Loucy (cell line): Measurements from ENCODE around the gene ZNF783.

ENCODE experiments used
- H2AFZ ChIP-seq: fragments of 200-600 bp; sonication (generic); 2 replicates; pipeline ENCODE4 v1.6.0; 2016; ENCODE audit warnings: antibody characterized with exemption, mild to moderate bottlenecking, low read length, moderate library complexity
- H3F3A ChIP-seq: fragments of 200-600 bp; 2 replicates; pipeline ENCODE4 v1.6.0; 2016; ENCODE audit warnings: antibody characterized with exemption, low read depth, mild to moderate bottlenecking
- H3K27me3 ChIP-seq: fragments of 200-600 bp; sonication (generic); 2 replicates; pipeline ENCODE4 v1.6.1; 2014; ENCODE audit warnings: low read length, mild to moderate bottlenecking; ENCODE audit not compliant: insufficient read depth, poor library complexity, severe bottlenecking
- H3K36me3 ChIP-seq: fragments of 200-600 bp; sonication (generic); 2 replicates; pipeline ENCODE4 v1.6.1; 2016; ENCODE audit warnings: low read length; ENCODE audit not compliant: insufficient read depth
- H3K4me1 ChIP-seq: fragments of 200-600 bp; sonication (generic); 2 replicates; pipeline ENCODE4 v1.5.1; 2014; ENCODE audit warnings: low read length, mild to moderate bottlenecking; ENCODE audit not compliant: insufficient read depth, poor library complexity, severe bottlenecking
- H3K4me2 ChIP-seq: fragments of 200-600 bp; sonication (generic); 2 replicates; pipeline ENCODE4 v1.6.0; 2014; ENCODE audit warnings: antibody characterized with exemption, low read length, low read depth, mild to moderate bottlenecking; ENCODE audit not compliant: poor library complexity, severe bottlenecking
- H3K4me3 ChIP-seq: fragments of 200-600 bp; sonication (generic); 2 replicates; pipeline ENCODE4 v1.5.1; 2014; ENCODE audit warnings: low read length, mild to moderate bottlenecking, mixed read lengths; ENCODE audit not compliant: poor library complexity, severe bottlenecking
- H3K79me2 ChIP-seq: fragments of 200-600 bp; sonication (generic); 2 replicates; pipeline ENCODE4 v1.6.1; 2014; ENCODE audit warnings: low read length; ENCODE audit not compliant: insufficient read depth
- H3K9ac ChIP-seq: fragments of 200-600 bp; sonication (generic); 2 replicates; pipeline ENCODE4 v1.6.0; 2014; ENCODE audit warnings: mild to moderate bottlenecking, low read depth, low read length, moderate library complexity; ENCODE audit not compliant: poor library complexity, severe bottlenecking
- H3K9me2 ChIP-seq: fragments of 200-600 bp; sonication (generic); replicated peaks from 2 replicates; pipeline ENCODE4 v1.6.1; 2016; ENCODE audit warnings: low read depth, low read length, mixed read lengths
- H3K9me3 ChIP-seq: fragments of 200-600 bp; sonication (generic); 2 replicates; pipeline ENCODE4 v1.6.1; 2014; ENCODE audit warnings: mild to moderate bottlenecking, antibody characterized with exemption, low read length, low read depth; ENCODE audit not compliant: insufficient read depth
- H4K20me1 ChIP-seq: fragments of 200-600 bp; sonication (generic); 2 replicates; pipeline ENCODE4 v1.6.0; 2014; ENCODE audit warnings: antibody characterized with exemption, low read length, mild to moderate bottlenecking; ENCODE audit not compliant: insufficient read depth, poor library complexity, severe bottlenecking
- EZH2phosphoT487 ChIP-seq: fragments of 200-600 bp; IDR thresholded peaks from 2 replicates; pipeline ENCODE4 v1.6.1; 2018; ENCODE audit warnings: antibody characterized with exemption, mild to moderate bottlenecking, moderate library complexity, borderline replicate concordance
- TF ChIP-seq, protein P1 (sequence below): fragments of 200-600 bp; sonication (generic); conservative IDR thresholded peaks from 2 replicates; pipeline ENCODE4 v1.5.1; 2014; ENCODE audit warnings: mild to moderate bottlenecking, antibody characterized with exemption, low read length

Gene ZNF783

DNA sequence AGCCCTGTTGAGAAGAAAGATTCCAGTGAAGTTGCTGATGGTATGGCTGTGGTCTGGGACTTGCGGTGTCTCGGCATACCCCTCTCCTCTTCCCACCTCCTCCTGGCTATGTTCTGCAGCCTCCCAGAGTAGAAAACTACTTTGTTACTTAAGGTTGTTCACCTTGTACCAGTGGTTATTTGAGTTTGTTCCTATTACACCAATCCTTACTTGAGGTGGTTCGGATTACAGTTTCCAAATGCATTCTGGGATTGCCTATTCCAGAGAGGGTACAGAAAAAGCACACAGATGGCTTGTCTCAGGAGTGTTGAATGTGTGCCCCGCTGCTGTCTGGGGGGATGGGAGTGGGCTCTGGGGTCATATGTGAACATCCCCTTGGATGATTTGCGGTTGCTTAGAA lies 6.8 kb upstream of the ZNF783 start:
- H3K36me3 ChIP-seq: peaks cover 61% of the 10 kb centered on the region
- H3K27me3 ChIP-seq: no peaks in the 10 kb centered on the region
- no peaks in the 10 kb centered on the region for H3F3A ChIP-seq
- no peak overlapping the region for H3K4me3 ChIP-seq
- no peaks in the 10 kb centered on the region for H3K4me1 ChIP-seq
- TF ChIP-seq EZH2phosphoT487: no peak
- TF ChIP-seq, protein P1, sequence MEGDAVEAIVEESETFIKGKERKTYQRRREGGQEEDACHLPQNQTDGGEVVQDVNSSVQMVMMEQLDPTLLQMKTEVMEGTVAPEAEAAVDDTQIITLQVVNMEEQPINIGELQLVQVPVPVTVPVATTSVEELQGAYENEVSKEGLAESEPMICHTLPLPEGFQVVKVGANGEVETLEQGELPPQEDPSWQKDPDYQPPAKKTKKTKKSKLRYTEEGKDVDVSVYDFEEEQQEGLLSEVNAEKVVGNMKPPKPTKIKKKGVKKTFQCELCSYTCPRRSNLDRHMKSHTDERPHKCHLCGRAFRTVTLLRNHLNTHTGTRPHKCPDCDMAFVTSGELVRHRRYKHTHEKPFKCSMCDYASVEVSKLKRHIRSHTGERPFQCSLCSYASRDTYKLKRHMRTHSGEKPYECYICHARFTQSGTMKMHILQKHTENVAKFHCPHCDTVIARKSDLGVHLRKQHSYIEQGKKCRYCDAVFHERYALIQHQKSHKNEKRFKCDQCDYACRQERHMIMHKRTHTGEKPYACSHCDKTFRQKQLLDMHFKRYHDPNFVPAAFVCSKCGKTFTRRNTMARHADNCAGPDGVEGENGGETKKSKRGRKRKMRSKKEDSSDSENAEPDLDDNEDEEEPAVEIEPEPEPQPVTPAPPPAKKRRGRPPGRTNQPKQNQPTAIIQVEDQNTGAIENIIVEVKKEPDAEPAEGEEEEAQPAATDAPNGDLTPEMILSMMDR: no peak
- no peaks in the 10 kb centered on the region for H3K9me3 ChIP-seq
- no peak overlapping the region for H2AFZ ChIP-seq
- no peak overlapping the region for H3K4me2 ChIP-seq
- H4K20me1 ChIP-seq: no peaks in the 10 kb centered on the region
- no peaks in the 10 kb centered on the region for H3K79me2 ChIP-seq
- H3K9ac ChIP-seq: no peak overlapping the region
- H3K9me2 ChIP-seq: no peaks in the 10 kb centered on the region

DNA sequence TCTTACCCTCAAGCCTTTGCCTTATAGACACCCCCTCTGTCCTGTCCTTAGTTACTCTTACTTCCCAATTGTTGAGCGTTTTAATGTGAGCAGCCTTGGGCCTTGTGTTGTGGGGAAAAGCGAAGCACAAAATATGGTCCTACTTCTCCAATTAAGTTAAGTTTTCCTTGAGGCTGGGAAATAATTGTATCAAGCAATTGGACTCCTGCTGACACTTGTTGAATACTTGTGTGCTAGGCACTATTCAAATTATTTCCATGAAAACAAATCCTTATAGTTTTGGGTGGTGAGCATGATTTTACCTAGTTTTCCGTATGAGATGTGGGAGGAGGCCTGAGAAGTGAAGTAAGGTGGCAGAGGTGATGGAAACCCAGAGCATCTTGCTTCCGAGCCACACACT lies 5.4 kb upstream of the ZNF783 start:
- TF ChIP-seq EZH2phosphoT487: no peak
- TF ChIP-seq, protein P1: no peak
- no peak overlapping the region for H2AFZ ChIP-seq
- no peaks in the 10 kb centered on the region for H3K9me3 ChIP-seq
- no peaks in the 10 kb centered on the region for H3K27me3 ChIP-seq
- H3K9ac ChIP-seq: no peak overlapping the region
- H3K79me2 ChIP-seq: no peaks in the 10 kb centered on the region
- peaks cover 48% of the 10 kb centered on the region; the same call in 1 of the 2 replicates for H3K36me3 ChIP-seq
- H3K4me1 ChIP-seq: peaks cover 3% of the 10 kb centered on the region
- no peaks in the 10 kb centered on the region for H3F3A ChIP-seq
- no peaks in the 10 kb centered on the region for H4K20me1 ChIP-seq
- no peaks in the 10 kb centered on the region for H3K9me2 ChIP-seq
- no peak overlapping the region for H3K4me2 ChIP-seq
- no peak overlapping the region for H3K4me3 ChIP-seq

DNA sequence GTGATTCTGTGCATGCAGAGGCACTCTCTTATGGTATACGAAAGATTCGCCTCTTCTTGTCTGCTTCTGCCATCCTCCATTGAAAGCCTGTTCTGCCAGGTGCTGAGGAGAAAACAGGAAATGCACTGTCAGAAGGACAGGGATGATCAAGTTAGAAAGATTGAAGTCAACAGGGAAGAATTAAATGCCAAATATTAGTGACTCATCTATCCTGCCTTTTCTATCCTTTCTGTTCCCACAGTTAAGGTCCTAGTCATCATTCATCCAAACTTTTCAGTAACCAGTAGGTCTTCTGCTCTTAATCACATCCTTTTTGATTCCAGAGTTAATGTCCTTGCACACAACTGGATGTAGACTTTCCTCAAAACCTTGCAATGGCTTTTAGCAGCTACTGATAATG lies 4.8 kb upstream of the ZNF783 start:
- no peaks in the 10 kb centered on the region for H3K9me3 ChIP-seq

More for the DNA sequence above, 4.8 kb upstream of the ZNF783 start:
- Histone ChIP-seq H3K9me2 (no peaks in the 10 kb centered on the region), H4K20me1 (no peaks in the 10 kb centered on the region), H3K4me2 (no peak overlapping the region), H3K79me2 (no peaks in the 10 kb centered on the region), H2AFZ (no peak overlapping the region), H3K4me3 (no peak overlapping the region), H3K9ac (no peak overlapping the region), H3K4me1 (peaks cover 4% of the 10 kb centered on the region), H3K27me3 (no peaks in the 10 kb centered on the region), H3F3A (no peaks in the 10 kb centered on the region), H3K36me3 (peaks cover 42% of the 10 kb centered on the region; the same call in 1 of the 2 replicates)
- TF ChIP-seq, protein P1: no peak
- TF ChIP-seq EZH2phosphoT487: no peak
